ENCODE measurements around the gene ZSCAN1.

ZSCAN1 gene

DNA sequence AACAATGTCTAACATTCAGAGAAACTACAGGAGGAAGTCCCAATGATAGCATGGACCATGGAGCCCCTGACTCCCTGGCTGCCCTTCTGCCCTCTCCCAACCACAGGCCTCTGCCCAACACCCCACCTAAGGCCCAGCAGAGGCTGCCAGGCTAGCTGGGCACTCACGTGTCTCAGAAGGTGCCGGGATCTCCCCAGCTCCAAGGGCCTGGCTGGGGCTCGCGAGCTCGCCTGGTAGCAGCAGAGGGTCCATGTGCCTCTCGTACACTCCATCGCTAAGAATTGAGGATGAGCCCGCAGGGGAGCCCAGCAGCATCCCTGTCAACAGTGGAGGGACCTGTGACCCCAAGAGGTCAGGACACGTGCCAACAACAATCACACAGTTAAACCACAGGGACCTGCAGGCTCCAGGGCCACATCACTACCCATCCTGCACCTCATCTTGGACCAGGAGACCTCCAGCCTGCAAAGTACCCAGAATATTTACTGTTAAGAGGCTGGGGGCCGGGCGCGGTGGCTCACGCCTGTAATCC lies 54.8 kb downstream of the ZSCAN1 start:
- DNase-seq (ENCODE audit: low read depth): no peak
- TF ChIP-seq, protein P1, sequence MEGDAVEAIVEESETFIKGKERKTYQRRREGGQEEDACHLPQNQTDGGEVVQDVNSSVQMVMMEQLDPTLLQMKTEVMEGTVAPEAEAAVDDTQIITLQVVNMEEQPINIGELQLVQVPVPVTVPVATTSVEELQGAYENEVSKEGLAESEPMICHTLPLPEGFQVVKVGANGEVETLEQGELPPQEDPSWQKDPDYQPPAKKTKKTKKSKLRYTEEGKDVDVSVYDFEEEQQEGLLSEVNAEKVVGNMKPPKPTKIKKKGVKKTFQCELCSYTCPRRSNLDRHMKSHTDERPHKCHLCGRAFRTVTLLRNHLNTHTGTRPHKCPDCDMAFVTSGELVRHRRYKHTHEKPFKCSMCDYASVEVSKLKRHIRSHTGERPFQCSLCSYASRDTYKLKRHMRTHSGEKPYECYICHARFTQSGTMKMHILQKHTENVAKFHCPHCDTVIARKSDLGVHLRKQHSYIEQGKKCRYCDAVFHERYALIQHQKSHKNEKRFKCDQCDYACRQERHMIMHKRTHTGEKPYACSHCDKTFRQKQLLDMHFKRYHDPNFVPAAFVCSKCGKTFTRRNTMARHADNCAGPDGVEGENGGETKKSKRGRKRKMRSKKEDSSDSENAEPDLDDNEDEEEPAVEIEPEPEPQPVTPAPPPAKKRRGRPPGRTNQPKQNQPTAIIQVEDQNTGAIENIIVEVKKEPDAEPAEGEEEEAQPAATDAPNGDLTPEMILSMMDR (IDR thresholded peaks at IDR 0.05; ENCODE audit: insufficient read depth, low read depth, low read length, missing control alignments): no peak
- H3K4me3 ChIP-seq (ENCODE audit: low read depth, low read length): no peak overlapping the region

DNA sequence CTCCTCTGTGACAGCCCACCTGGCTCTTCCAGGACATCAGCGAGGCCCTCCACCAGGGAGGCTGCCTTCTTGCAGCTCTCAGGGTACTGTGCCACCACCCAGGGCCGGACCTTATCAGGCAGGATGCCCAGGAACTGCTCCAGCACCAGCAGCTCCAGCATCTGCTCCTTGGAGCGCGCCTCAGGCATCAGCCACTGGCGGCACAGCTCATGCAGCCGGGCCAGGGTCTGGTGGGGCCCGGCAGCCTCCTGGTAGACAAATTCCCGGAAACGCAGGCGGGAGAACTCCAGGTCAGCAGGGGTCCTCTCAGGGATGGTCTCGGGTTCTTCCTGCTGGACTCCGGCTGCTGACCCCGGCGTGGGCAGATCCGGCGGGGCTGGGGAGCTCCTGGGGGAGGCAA lies 56.0 kb downstream of the ZSCAN1 start:
- TF ChIP-seq, protein P1 (IDR thresholded peaks at IDR 0.05; ENCODE audit: insufficient read depth, low read depth, low read length, missing control alignments): no peak
- no peak overlapping the region for H3K4me3 ChIP-seq (ENCODE audit: low read depth, low read length)

GRCh38 chr19:58091251-58091995 lies 57.6 kb downstream of the ZSCAN1 start:
- H3K4me3 ChIP-seq (ENCODE audit: low read depth, low read length): no peak overlapping the region
- TF ChIP-seq, protein P1 (IDR thresholded peaks at IDR 0.05; ENCODE audit: insufficient read depth, low read depth, low read length, missing control alignments): no peak
- DNase-seq (ENCODE audit: low read depth): no peak

More for the DNA sequence above, 56.0 kb downstream of the ZSCAN1 start:
- DNase-seq (ENCODE audit: low read depth): no peak

GRCh38 chr19:58093071-58093470 lies 59.2 kb downstream of the ZSCAN1 start:
- DNase-seq (ENCODE audit: low read depth): no peak
- TF ChIP-seq, protein P1 (IDR thresholded peaks at IDR 0.05; ENCODE audit: insufficient read depth, low read depth, low read length, missing control alignments): no peak
- H3K4me3 ChIP-seq (ENCODE audit: low read depth, low read length): no peak overlapping the region

DNA sequence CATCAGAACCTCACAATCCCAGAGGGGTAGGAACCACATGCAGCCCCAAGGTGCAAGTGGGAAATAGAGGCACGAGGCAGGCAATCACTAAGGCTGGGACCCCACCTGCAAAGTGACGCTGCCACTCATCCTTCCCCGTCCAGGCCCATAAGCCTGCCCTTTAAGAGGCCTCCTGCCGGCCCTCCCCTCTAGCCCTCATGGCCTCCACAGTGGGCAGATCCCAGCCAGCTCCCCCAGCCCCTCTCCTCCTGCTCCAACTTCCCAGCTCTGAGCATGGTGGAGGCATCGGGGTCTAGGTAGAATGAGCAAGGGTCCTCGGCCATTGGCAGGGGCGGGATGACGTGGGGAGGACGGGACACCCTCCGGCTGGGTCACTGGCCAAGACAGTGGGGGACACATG lies 61.5 kb downstream of the ZSCAN1 start:
- DNase-seq (ENCODE audit: low read depth): no peak
- H3K4me3 ChIP-seq (ENCODE audit: low read depth, low read length): no peak overlapping the region
- TF ChIP-seq, protein P1 (IDR thresholded peaks at IDR 0.05; ENCODE audit: insufficient read depth, low read depth, low read length, missing control alignments): no peak

- TF ChIP-seq, protein P1 (IDR thresholded peaks at IDR 0.05; ENCODE audit: insufficient read depth, low read depth, low read length, missing control alignments): no peak
- H3K4me3 ChIP-seq (ENCODE audit: low read depth, low read length): no peak overlapping the region
- DNase-seq (ENCODE audit: low read depth): no peak
Observed at GRCh38 chr19:58096884-58097283, 63.1 kb downstream of the ZSCAN1 start.

All from GM12865 (cell line).